OCI-LY7 (cell line): Measurements from ENCODE around the gene VWA5B1. TPM values are rescaled to one million over a fixed set of nuclear protein-coding genes. Genes with fewer than 3 reads are reported as not detected.

Source experiments
- BruUV-seq: library from RNA; stranded (reverse); fragments of 400-500 nt; replicated peaks from 2 replicates; lab custom pipeline; 2021; lab: Mats Ljungman, UMichigan
- CTCF ChIA-PET: fragments of 300-600 bp; sonication (Branson Sonifier 250); formaldehyde crosslinking; loops from one replicate; lab custom pipeline; 2022; ENCODE audit warnings: antibody characterized with exemption; ENCODE audit not compliant: unreplicated experiment; lab: Charles Lee
- POLR2A ChIA-PET: fragments of 300-600 bp; sonication (Branson Sonifier 250); formaldehyde crosslinking; loops from one replicate; lab custom pipeline; 2022; ENCODE audit warnings: antibody characterized with exemption; lab: Charles Lee
- DNase-seq: peaks from one replicate; pipeline ENCODE4 v3.0.0-alpha.2; 2015; ENCODE audit warnings: low spot score
- H2AFZ ChIP-seq: fragments of 200-600 bp; sonication (generic), shearing (Covaris generic); 2 replicates; pipeline ENCODE4 v1.6.1; 2014; ENCODE audit warnings: mild to moderate bottlenecking, antibody characterized with exemption, low read length, moderate library complexity
- H3K27ac ChIP-seq: fragments of 200-600 bp; sonication (generic); 2 replicates; pipeline ENCODE4 v1.5.1; 2014; ENCODE audit warnings: mixed run types, low read depth, mild to moderate bottlenecking, moderate library complexity, low read length, inconsistent platforms; ENCODE audit not compliant: poor library complexity, severe bottlenecking
- H3K36me3 ChIP-seq: fragments of 200-600 bp; sonication (generic); 2 replicates; pipeline ENCODE4 v1.6.1; 2014; ENCODE audit warnings: mild to moderate bottlenecking, antibody characterized with exemption, low read length, moderate library complexity, mixed read lengths; ENCODE audit not compliant: insufficient read depth
- H3K4me1 ChIP-seq: fragments of 200-600 bp; sonication (generic); 2 replicates; pipeline ENCODE4 v1.5.1; 2014; ENCODE audit warnings: mild to moderate bottlenecking, low read length; ENCODE audit not compliant: insufficient read depth, poor library complexity, severe bottlenecking
- H3K4me2 ChIP-seq: fragments of 200-600 bp; sonication (generic); 2 replicates; pipeline ENCODE4 v1.6.1; 2014; ENCODE audit warnings: mild to moderate bottlenecking, low read length
- H3K4me3 ChIP-seq: fragments of 200-600 bp; sonication (generic); 2 replicates; pipeline ENCODE4 v1.5.1; 2014; ENCODE audit warnings: mild to moderate bottlenecking, low read depth, low read length; ENCODE audit not compliant: poor library complexity, severe bottlenecking
- H3K79me2 ChIP-seq: fragments of 200-600 bp; sonication (generic); 2 replicates; pipeline ENCODE4 v1.6.1; 2016; ENCODE audit warnings: low read depth, mild to moderate bottlenecking, low read length, moderate library complexity, mixed read lengths; ENCODE audit not compliant: insufficient read depth
- H3K9me2 ChIP-seq: fragments of 200-600 bp; sonication (generic); 2 replicates; pipeline ENCODE4 v1.6.1; 2016; ENCODE audit warnings: mild to moderate bottlenecking, low read length, mixed read lengths; ENCODE audit not compliant: insufficient read depth
- H3K9me3 ChIP-seq: fragments of 200-600 bp; sonication (generic); 2 replicates; pipeline ENCODE4 v1.6.1; 2014; ENCODE audit warnings: mild to moderate bottlenecking, mixed run types, low read length, mixed read lengths
- H4K20me1 ChIP-seq: fragments of 200-600 bp; sonication (generic); 2 replicates; pipeline ENCODE4 v1.6.1; 2014; ENCODE audit warnings: mild to moderate bottlenecking, antibody characterized with exemption, low read length, moderate library complexity, mixed read lengths; ENCODE audit not compliant: insufficient read depth
- CTCF ChIP-seq: fragments of 200-600 bp; sonication (generic); conservative IDR thresholded peaks from 2 replicates; pipeline ENCODE4 v1.5.1; 2014; ENCODE audit warnings: mild to moderate bottlenecking, antibody characterized with exemption, low read length, moderate library complexity, mixed read lengths
- EZH2phosphoT487 ChIP-seq: fragments of 200-600 bp; sonication (generic); IDR thresholded peaks from 2 replicates; pipeline ENCODE4 v1.6.1; 2018; ENCODE audit warnings: low read depth, borderline replicate concordance, mild to moderate bottlenecking, mixed run types, antibody characterized with exemption, low read length, moderate library complexity, mixed read lengths
- intact Hi-C: fragments of 100-400 bp; cut with micrococcal nuclease; formaldehyde crosslinking; loops from one replicate; pipeline ENCODE4 v1.10.0; 2022; ENCODE audit not compliant: unreplicated experiment
- total RNA-seq, 2 experiments: library from RNA; depleted of rRNA in 1 of 2; stranded (reverse); fragments of >200 nt in 1 of 2; shearing (Covaris generic) in 1 of 2; gene quantifications; 2 replicates each; pipeline ENCODE4 v1.2.3, GENCODE V29; 2014 to 2022

The VWA5B1 gene
- total RNA-seq, 2 experiments from 2014 or later: 0.19 to 0.25 TPM

- H3K9me3 ChIP-seq: no peaks in the 10 kb centered on the region
- ChIA-PET POLR2A (interaction anchor here (0.6 to 0.8 kb wide), 2 partner anchors 23 to 25 kb away, joined by 3 to 13 read pairs; no protein-coding TSS in a partner anchor), CTCF (no interaction called here)
- no peaks in the 10 kb centered on the region for H3K36me3 ChIP-seq
- intact Hi-C loops: no loop called here
- no peak for DNase-seq
- peak overlapping the region; percentile 69; the same call in 1 of the 2 replicates for H2AFZ ChIP-seq
- no peaks in the 10 kb centered on the region for H3K9me2 ChIP-seq
- BruUV-seq: no TSS peak
- H4K20me1 ChIP-seq: no peaks in the 10 kb centered on the region
- no peaks in the 10 kb centered on the region for H3K79me2 ChIP-seq
- H3K4me1 ChIP-seq: peaks cover 42% of the 10 kb centered on the region
- H3K27ac ChIP-seq: peak overlapping the region; percentile 63
- H3K4me3 ChIP-seq: peak overlapping the region; percentile 13
- peak overlapping the region; percentile 59 for H3K4me2 ChIP-seq
- TF ChIP-seq CTCF: no peak
- TF ChIP-seq EZH2phosphoT487: no peak
Observed at GRCh38 chr1:20321573-20321972, 30.9 kb downstream of the VWA5B1 start.

GRCh38 chr1:20322081-20322824 lies 31.6 kb downstream of the VWA5B1 start:
- Histone ChIP-seq H4K20me1 (no peaks in the 10 kb centered on the region), H2AFZ (peak overlapping the region; percentile 69), H3K4me2 (peak overlapping the region; percentile 59), H3K9me3 (no peaks in the 10 kb centered on the region), H3K9me2 (no peaks in the 10 kb centered on the region), H3K4me1 (peaks cover 48% of the 10 kb centered on the region), H3K27ac (peak overlapping the region; percentile 63), H3K4me3 (peak overlapping the region; percentile 13), H3K79me2 (no peaks in the 10 kb centered on the region), H3K36me3 (no peaks in the 10 kb centered on the region)
- no TSS peak for BruUV-seq
- TF ChIP-seq EZH2phosphoT487 (no peak), CTCF (no peak)
- intact Hi-C loops: loop anchor here (1.0 kb wide), 2 partner anchors 21 to 37 kb away; no protein-coding TSS in a partner anchor
- CTCF ChIA-PET: no interaction called here
- POLR2A ChIA-PET: interaction anchor here (0.6 kb wide), 1 partner anchor 59 kb away, joined by 4 read pairs; no protein-coding TSS in a partner anchor
- DNase-seq: peak; percentile 78
